AG08396 (cell line): ENCODE data around the gene PCDHGA7.
"Not testable (repeated sequence)": the region's sequence is repeated elsewhere in the genome, so short reads cannot be mapped to it uniquely, and the experiment has no call there.

Source experiments
- DNase-seq: peaks from one replicate; pipeline ENCODE4 v3.0.0; 2012; ENCODE audit warnings: low spot score, mixed read lengths

Gene PCDHGA7

GRCh38 chr5:141398608-141399007 is 16.1 kb downstream of the PCDHGA7 start:
- no peak for DNase-seq

GRCh38 chr5:141399555-141400258 is 17.2 kb downstream of the PCDHGA7 start:
- no peak for DNase-seq

DNA sequence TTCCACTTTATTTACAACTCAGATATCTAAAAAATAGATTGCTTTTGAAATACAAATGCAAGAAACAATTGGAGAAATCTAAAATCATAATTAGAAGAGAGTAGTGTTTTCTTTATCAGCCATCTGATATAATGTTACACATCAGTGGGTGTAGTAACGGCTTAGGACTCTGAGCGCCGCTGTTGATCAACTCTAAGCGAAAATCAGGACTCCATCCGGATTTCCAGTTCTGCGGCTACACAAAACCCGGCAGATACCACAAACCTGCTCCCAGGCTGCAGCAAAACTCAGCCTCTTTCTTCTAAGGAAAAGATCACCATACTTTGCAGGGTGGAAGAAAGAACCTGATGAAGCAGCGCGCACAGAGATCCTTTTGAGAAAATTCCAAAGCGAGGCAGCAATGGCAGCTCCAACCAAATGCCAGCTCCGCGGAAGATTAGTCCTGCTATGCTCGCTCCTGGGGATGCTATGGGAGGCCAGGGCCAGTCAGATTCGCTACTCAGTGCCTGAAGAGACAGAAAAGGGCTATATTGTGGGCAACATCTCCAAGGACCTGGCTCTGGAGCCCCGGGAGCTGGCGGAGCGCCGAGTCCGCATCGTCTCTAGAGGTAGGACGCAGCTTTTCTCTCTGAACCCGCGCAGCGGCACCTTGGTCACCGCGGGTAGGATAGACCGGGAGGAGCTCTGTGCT is 20.2 kb downstream of the PCDHGA7 start, which contains the start of gene PCDHGA9:
PCDHGA9 (plus strand) TSS at position 226 of the 691 bp plus-strand sequence; CDS start at position 401, 175 bp downstream.
- DNase-seq = peak; percentile 70

DNA sequence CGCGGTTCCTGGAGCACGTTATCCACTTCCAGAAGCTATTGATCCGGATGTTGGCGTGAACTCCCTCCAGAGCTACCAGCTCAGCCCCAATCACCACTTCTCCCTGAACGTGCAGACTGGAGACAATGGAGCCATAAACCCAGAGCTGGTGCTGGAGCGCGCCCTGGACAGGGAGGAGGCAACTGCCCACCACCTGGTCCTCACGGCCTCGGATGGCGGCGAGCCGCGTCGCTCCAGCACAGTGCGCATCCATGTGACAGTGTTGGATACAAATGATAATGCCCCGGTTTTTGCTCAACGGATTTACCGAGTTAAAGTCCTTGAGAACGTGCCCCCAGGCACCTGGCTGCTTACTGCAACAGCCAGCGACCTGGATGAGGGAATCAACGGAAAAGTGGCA is 20.8 kb downstream of the PCDHGA7 start:
- DNase-seq = no peak

- DNase-seq = not testable (repeated sequence)
These were observed 25.4 kb downstream of the PCDHGA7 start, which contains the start of gene PCDHGB6 for GRCh38 chr5:141407790-141408505. Gene PCDHGB6 (plus strand): TSS chr5:141408021. CDS start chr5:141408203, 182 bp downstream.

DNA sequence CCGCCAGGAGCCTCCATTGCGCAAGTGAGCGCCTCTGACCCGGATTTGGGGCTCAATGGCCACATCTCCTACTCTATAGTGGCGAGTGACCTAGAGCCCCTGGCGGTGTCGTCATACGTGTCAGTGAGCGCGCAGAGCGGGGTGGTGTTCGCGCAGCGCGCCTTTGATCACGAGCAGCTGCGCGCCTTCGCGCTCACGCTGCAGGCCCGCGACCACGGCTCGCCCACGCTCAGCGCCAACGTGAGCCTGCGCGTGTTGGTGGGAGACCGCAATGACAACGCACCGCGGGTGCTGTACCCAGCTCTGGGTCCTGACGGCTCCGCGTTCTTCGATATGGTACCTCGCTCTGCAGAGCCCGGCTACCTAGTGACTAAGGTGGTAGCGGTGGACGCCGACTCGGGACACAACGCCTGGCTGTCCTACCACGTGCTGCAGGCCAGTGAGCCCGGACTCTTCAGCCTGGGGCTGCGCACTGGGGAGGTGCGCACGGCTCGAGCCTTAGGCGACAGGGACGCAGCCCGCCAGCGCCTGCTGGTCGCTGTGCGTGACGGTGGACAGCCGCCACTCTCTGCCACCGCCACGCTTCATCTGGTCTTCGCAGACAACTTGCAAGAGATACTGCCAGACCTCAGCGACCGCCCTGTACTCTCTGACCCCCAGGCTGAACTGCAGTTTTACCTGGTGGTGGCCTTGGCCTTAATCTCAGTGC is 27.2 kb downstream of the PCDHGA7 start:
- DNase-seq = no peak

DNA sequence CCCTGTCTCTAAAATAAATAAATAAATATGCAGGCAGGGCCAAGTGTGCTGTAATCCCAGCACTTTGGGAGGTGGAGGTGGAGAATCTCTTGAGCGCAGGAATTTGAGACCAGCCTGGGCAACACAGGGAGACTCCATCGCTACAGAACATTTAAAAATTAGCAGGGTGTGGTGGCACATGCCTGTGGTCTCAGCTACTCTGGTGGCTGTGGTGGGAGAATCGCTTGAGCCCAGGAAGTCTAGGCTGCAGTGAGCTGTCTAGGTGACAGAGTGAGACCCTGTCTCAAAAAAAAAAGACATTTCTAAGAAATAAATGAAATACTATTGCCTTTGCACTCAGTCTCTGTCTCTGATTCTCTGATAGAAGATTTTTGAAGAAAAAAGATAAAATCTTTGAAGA is 29.0 kb downstream of the PCDHGA7 start:
- DNase-seq = no peak

DNA sequence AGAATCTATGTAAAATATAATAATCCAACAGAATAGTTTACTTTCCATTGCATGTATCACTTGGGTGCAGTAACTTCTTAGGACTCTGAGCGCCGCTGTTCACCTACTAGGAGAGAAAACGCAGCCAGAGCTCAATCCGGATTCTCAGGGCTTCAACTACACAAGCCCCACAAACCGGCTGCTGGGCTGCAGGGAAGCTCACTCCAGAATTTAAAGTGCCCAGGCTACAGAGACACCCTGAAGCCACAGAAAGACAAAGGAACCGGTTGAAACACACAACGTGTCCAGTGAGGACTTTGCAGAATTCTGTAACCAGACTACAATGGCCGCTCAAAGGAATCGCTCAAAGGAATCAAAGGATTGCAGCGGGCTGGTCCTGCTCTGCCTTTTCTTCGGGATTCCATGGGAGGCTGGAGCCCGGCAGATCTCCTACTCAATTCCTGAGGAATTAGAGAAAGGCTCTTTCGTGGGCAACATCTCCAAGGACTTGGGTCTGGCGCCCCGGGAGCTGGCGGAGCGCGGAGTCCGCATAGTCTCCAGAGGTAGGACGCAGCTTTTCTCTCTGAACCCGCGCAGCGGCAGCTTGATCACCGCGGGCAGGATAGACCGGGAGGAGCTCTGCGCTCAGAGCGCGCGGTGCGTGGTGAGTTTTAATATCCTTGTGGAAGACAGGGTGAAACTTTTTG is 30.5 kb downstream of the PCDHGA7 start, which contains the start of gene PCDHGA10:
PCDHGA10 (plus strand) TSS at position 134 of the 686 bp plus-strand sequence; CDS start at position 323, 189 bp downstream.
- peak; percentile 81 for DNase-seq

DNA sequence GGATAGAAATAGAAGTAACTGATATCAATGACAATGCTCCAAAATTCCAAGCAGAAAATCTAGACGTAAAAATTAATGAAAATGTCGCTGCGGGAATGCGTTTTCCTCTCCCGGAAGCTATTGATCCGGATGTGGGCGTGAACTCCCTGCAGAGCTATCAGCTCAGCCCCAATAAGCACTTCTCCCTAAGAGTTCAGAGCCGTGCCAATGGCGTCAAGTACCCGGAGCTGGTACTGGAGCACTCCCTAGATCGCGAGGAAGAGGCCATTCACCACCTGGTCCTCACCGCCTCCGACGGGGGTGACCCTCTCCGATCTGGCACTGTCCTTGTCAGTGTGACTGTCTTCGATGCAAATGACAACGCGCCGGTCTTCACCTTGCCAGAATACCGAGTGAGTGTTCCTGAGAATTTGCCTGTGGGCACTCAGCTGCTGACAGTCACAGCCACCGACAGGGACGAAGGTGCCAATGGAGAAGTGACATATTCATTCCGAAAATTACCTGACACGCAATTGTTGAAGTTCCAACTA is 31.1 kb downstream of the PCDHGA7 start:
- DNase-seq = no peak

- not testable (repeated sequence) for DNase-seq
These were observed 32.2 kb downstream of the PCDHGA7 start for GRCh38 chr5:141414548-141415274.

GRCh38 chr5:141415275-141415618 is 32.7 kb downstream of the PCDHGA7 start:
- not testable (repeated sequence) for DNase-seq

GRCh38 chr5:141417494-141418172 is 35.1 kb downstream of the PCDHGA7 start, which contains the start of gene PCDHGB7:
Gene PCDHGB7 (plus strand): TSS chr5:141417677. CDS start chr5:141417860, 183 bp downstream.
- DNase-seq = peak; percentile 78

DNA sequence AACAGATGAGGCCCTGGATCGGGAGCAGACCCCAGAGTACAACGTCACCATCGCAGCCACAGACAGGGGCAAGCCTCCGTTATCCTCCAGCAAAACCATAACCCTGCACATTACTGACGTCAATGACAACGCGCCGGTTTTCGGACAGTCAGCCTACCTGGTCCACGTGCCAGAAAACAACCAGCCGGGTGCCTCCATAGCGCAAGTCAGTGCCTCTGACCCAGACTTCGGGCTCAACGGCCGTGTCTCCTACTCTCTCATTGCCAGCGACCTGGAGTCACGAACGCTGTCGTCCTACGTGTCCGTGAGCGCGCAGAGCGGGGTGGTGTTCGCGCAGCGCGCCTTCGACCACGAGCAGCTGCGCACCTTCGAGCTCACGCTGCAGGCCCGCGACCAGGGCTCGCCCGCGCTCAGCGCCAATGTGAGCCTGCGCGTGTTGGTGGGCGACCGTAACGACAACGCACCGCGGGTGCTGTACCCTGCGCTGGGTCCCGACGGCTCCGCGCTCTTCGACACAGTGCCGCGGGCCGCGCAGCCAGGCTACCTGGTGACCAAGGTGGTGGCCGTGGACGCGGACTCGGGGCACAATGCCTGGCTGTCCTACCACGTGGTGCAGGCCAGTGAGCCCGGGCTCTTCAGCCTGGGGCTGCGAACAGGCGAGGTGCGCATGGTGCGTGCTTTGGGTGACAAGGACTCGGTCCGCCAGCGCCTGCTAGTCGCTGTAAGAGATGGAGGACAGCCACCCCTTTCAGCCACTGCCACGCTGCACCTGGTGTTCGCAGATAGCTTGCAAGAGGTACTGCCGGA is 36.7 kb downstream of the PCDHGA7 start:
- DNase-seq = no peak

- DNase-seq = peak; percentile 67
These were observed 38.4 kb downstream of the PCDHGA7 start, which contains the start of gene PCDHGA11 for GRCh38 chr5:141420855-141421488. Gene PCDHGA11 (plus strand): TSS chr5:141421051. CDS start chr5:141421228, 177 bp downstream.

DNA sequence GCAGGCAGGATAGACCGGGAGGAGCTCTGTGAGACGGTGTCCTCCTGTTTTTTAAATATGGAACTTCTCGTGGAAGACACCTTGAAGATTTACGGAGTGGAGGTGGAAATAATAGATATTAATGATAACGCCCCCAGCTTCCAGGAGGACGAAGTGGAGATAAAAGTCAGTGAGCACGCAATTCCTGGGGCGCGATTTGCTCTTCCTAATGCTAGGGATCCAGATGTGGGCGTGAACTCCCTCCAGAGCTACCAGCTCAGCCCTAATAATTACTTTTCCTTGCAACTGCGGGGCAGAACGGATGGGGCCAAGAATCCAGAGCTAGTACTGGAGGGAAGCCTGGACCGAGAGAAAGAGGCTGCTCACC is 38.9 kb downstream of the PCDHGA7 start:
- DNase-seq = no peak

DNA sequence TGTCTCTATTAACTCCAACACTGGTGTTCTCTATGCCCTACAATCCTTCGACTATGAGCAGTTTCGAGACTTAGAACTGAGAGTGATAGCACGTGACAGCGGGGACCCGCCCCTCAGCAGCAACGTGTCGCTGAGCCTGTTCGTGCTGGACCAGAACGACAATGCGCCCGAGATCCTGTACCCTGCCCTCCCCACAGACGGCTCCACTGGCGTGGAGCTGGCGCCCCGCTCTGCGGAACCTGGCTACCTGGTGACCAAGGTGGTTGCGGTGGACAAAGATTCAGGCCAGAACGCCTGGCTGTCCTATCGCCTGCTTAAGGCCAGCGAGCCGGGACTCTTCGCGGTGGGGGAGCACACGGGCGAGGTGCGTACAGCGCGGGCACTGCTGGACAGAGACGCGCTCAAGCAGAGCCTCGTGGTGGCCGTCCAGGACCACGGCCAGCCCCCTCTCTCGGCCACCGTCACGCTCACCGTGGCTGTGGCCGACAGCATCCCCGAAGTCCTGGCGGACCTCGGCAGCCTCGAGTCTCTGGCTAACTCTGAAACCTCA is 40.3 kb downstream of the PCDHGA7 start:
- no peak for DNase-seq

DNA sequence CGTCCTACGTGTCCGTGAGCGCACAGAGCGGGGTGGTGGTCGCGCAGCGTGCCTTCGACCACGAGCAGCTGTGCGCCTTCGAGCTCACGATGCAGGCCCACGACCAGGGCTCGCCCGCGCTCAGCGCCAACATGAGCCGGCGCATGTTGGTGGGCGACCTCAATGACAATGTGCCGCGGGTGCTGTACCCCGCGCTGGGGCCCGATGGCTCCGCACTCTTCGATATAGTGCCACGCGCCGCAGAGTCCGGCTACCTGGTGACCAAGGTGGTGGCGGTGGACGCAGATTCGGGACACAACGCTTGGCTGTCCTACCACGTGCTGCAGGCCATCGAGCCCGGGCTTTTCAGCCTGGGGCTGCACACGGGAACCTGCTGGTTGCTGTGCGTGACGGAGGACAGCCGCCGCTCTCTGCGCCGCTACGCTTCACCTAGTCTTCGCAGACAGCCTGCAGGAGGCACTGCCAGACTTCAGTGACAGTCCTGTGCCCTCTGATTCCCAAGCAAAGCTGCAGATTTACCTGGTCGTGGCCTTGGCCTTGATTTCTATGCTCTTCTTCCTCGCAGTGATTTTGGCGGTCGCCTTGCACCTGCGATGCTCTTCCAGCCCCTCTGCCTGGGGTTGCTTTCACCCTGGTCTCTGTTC is 45.4 kb downstream of the PCDHGA7 start:
- no peak for DNase-seq
